ENCODE results near the gene OCRL. TPM values are rescaled to one million over a fixed set of nuclear protein-coding genes. Genes with fewer than 3 reads are reported as not detected.
"Not testable (repeated sequence)": the region's sequence is repeated elsewhere in the genome, so short reads cannot be mapped to it uniquely, and the experiment has no call there.

The OCRL gene
- polyA plus RNA-seq, 1 experiment: 16.4 TPM

DNA sequence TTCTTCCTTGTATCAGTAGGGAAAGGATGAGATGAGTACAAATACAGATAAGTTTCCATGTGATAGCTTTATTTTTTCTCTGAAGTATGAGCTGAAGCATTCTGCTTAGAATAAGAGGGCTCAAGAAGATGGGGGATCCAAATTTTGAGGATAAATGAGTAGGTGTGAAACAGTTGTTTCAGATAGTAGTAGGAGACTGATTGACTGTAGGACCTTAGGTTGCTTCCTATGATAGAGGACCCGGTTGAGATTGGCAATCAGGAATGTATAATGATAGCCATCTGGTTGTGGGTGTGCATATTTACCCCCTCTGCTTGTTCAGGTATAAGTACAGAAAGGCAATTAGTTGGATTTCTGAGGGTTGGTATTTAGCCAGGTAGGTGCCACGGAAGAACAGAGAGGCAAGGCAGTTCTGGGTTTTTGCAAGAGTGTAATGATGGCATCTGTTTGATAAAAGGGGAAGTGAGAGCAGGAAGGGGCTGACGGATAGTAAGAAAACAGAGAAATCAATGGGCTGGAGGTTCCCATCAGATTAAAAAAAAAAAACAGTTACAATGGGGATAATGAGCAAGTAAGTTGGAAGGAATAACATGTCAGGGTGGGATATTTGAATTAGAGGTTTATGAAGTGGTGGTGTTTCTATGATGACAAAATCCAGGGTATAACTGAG is 13.7 kb downstream of the OCRL start:
- TF ChIP-seq, protein P1, sequence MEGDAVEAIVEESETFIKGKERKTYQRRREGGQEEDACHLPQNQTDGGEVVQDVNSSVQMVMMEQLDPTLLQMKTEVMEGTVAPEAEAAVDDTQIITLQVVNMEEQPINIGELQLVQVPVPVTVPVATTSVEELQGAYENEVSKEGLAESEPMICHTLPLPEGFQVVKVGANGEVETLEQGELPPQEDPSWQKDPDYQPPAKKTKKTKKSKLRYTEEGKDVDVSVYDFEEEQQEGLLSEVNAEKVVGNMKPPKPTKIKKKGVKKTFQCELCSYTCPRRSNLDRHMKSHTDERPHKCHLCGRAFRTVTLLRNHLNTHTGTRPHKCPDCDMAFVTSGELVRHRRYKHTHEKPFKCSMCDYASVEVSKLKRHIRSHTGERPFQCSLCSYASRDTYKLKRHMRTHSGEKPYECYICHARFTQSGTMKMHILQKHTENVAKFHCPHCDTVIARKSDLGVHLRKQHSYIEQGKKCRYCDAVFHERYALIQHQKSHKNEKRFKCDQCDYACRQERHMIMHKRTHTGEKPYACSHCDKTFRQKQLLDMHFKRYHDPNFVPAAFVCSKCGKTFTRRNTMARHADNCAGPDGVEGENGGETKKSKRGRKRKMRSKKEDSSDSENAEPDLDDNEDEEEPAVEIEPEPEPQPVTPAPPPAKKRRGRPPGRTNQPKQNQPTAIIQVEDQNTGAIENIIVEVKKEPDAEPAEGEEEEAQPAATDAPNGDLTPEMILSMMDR (IDR thresholded peaks at IDR 0.05; ENCODE audit: insufficient read depth, low read depth, low read length): no peak
- Histone ChIP-seq H3K4me3 (ENCODE audit: low read depth, low read length) (no peak overlapping the region), H3K27me3 (ENCODE audit: control insufficient read depth, insufficient read depth, low read length) (no peaks in the 10 kb centered on the region), H3K36me3 (ENCODE audit: control insufficient read depth, insufficient read depth, low read length) (no peaks in the 10 kb centered on the region; the same call in 1 of the 2 replicates)
- DNase-seq (ENCODE audit: low read depth): no peak
- CTCF ChIA-PET: no interaction called here
- POLR2A ChIA-PET: no interaction called here

DNA sequence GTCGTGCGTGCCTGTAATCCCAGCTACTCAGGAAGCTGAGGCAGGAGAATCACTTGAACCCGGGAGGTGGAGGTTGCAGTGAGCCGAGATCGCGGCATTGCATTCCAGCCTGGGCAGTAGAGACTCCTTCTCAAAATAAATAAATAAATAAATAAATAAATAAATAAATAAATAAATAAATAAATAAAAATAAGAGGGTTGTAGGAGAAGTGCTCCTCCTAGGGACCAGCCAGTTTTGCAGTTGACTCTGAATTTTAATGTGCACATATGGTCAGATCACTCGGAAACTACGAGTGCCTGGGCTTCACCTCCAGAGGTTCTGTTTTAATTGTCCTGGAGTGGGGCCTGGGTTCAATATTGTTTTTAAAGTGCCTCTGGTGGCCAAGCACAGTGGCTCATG is 14.8 kb downstream of the OCRL start:
- CTCF ChIA-PET; POLR2A ChIA-PET; H3K4me3 ChIP-seq (ENCODE audit: low read depth, low read length); H3K36me3 ChIP-seq (ENCODE audit: control insufficient read depth, insufficient read depth, low read length); DNase-seq (ENCODE audit: low read depth); H3K27me3 ChIP-seq (ENCODE audit: control insufficient read depth, insufficient read depth, low read length): not testable (repeated sequence)
- TF ChIP-seq, protein P1 (IDR thresholded peaks at IDR 0.05; ENCODE audit: insufficient read depth, low read depth, low read length): 0 out of 2 replicates have a peak, but pooled peaks have one; percentile 2

DNA sequence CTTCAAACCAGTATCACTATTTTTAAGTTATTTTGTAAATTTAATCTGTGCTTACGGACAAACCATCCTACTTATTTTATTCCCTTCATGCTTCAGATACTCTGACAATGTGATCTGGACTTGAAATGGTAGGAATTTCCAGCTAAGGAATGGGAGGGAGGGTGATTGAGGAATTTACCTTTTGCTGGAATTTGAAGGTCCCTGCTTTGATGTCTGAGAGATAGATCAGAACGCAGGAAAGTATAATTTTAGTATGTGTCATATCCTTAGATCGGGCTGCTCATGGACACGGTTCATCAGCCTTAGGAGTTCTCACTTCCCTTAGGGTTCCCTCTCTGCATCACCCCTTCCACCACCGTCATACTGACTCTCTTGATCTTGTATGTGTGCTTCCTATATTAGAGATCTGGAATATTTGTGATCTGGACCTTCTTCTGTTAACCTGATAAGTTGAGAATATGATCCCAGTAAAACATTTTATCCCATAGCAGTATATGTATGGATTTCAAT is 16.8 kb downstream of the OCRL start:
- Histone ChIP-seq H3K4me3 (ENCODE audit: low read depth, low read length) (no peak overlapping the region), H3K36me3 (ENCODE audit: control insufficient read depth, insufficient read depth, low read length) (no peaks in the 10 kb centered on the region; the same call in 1 of the 2 replicates), H3K27me3 (ENCODE audit: control insufficient read depth, insufficient read depth, low read length) (no peaks in the 10 kb centered on the region)
- CTCF ChIA-PET: interaction anchor here (0.7 kb wide), 1 partner anchor 12 kb away, joined by 4 read pairs; no protein-coding TSS in a partner anchor
- TF ChIP-seq, protein P1 (IDR thresholded peaks at IDR 0.05; ENCODE audit: insufficient read depth, low read depth, low read length): no peak
- DNase-seq (ENCODE audit: low read depth): no peak
- POLR2A ChIA-PET: no interaction called here

DNA sequence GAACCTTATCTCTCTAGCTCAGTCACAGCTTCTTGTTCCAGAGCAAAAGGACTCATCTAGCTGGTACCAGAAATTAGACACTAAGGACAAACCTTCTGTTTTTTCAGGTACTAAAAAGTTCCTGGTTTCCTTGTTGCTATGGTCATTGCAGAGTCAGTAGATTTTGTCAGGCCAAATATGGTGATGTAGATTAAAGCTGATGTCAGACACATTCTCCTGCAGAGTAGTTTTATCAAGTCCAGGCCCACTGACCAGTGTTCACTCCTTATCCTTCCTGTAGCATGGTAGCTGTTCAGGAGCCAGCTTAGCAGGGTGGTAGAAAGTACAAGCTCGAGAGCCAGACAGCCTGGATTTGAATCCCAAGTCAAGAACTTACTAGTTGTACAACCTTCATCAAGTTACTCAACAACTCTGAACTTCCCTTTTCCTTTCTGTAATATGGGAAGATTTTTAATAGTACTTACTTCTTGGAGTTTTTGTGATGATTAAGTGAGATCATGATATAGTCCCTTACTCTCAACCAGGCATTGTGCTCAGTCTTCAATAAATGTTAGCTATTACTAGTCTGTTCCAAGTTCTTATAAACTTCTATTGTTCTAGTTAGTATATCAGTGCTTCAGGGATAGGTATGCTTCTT is 17.9 kb downstream of the OCRL start:
- H3K27me3 ChIP-seq (ENCODE audit: control insufficient read depth, insufficient read depth, low read length): no peaks in the 10 kb centered on the region
- no peak overlapping the region for H3K4me3 ChIP-seq (ENCODE audit: low read depth, low read length)
- H3K36me3 ChIP-seq (ENCODE audit: control insufficient read depth, insufficient read depth, low read length): peaks cover 2% of the 10 kb centered on the region; the same call in 1 of the 2 replicates
- TF ChIP-seq, protein P1 (IDR thresholded peaks at IDR 0.05; ENCODE audit: insufficient read depth, low read depth, low read length): no peak
- CTCF ChIA-PET: no interaction called here
- POLR2A ChIA-PET: no interaction called here
- no peak for DNase-seq (ENCODE audit: low read depth)

DNA sequence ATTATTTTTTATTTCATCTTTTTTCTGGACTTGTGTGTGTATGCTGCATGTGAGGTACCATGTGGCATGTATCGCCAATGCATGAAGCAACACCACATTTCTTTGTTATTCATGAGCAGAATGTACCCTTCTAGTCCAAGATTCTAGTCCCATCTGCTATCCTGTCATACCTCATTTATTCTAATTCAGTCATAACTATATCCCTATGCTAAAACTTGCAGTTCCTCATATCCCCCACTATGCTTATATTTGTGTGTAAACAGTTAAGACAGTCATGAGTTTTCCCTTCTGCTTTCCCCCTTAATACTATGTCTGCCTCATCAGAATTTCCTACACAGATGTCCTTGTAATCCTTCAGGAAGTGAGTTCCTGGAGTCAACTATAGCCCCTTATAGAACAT is 19.7 kb downstream of the OCRL start:
- Histone ChIP-seq H3K36me3 (ENCODE audit: control insufficient read depth, insufficient read depth, low read length) (peaks cover 2% of the 10 kb centered on the region; the same call in 1 of the 2 replicates), H3K27me3 (ENCODE audit: control insufficient read depth, insufficient read depth, low read length) (no peaks in the 10 kb centered on the region), H3K4me3 (ENCODE audit: low read depth, low read length) (no peak overlapping the region)
- DNase-seq (ENCODE audit: low read depth): no peak
- ChIA-PET CTCF (no interaction called here), POLR2A (no interaction called here)
- TF ChIP-seq, protein P1 (IDR thresholded peaks at IDR 0.05; ENCODE audit: insufficient read depth, low read depth, low read length): no peak
